Stimulated activated CD4-positive, alpha-beta T cell treated with anti-CD3 and anti-CD28 coated beads, TNF-alpha, amount 100 ng/mL, for 48 hours (primary cell): ENCODE measurements around the gene CCDC85C.

Experiments used
- DNase-seq, 3 donors: peaks; one replicate each; pipeline ENCODE4 v3.0.0-alpha.2; 2020; ENCODE audit warnings: low read depth in 3 of 3

CCDC85C gene

GRCh38 chr14:99540196-99541032 lies 63.6 kb downstream of the CCDC85C start:
- no peak for DNase-seq

DNA sequence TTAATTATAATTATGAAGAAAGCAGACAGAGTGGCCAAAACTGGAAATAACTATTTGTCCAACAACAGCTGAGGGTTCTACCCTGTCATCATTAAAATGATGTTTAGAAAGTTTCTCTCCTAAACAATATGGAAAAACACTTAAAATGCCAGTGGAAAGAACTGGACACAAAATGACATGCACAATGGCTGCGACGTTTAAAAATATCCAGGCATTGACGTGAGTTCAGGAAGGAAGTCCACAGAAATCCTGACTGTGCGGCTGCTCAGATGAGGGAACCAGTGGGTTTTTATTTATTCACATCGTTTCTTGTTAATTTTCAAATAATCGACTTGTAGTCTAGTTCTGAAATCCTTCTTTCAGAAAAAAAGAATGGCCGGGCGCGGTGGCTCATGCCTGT lies 64.5 kb downstream of the CCDC85C start:
- DNase-seq: no peak

DNA sequence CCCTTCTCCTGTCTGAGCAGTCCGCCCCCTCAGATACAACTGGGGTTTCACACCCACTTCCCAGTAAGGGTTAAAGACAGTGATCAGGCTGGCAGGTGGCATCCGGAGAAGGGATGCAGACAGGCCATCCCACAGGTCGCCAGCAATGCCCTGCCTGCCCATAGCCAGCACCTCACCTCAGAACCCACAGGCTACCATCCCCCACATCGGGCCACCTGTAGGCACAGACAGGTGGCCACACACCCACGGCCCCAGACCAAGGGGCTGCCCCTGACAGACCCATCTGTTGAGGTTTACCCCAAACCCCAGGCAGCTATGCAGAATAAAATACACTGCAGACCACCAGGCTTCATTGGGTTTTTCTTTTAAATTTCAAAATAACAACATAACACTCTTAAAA lies 65.3 kb downstream of the CCDC85C start:
- no peak for DNase-seq

GRCh38 chr14:99538275-99538674 lies 65.7 kb downstream of the CCDC85C start:
- no peak for DNase-seq

- no peak for DNase-seq
Measured at GRCh38 chr14:99537399-99537798, 66.6 kb downstream of the CCDC85C start.

DNA sequence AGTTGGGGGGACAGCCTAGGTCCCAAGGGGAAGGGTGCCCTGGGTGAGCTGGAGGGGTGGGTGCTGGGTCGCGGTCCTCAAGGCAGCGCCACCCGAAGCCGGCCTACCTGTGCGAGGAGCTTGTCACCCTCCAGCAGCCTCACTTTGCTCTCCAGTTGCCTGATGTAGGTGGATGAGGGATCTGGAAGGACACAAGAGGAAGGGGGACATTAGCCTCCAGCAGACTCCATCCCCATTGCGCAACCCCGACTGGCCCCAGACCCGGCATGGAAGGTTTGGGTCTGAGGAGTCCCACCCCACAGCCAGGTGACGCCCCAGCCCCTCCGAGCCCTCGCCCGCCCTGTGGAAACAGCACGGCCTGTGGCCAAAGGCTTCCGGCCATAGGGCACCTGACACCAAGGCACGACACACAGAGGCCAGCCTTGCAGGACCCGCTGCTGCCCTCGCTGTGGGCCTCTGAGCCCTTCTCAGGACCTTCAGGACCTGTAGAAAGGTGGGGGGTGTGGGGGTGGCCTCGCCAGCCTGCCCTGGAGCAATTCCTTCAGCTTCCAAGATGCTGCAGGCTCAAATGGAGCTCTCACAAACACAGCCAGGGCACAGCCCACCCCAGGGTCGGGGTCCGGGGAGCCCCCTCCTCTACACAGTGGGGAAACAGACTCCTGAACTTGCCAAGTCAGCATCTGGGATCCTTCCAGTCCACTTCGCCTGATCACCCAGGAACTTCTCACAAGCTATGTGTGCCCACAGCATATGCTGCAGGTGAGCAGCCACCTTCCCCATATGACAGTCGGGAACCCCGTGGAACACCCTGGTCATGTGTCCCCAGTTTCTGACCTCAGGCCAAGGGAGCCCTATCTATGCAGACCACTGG lies 67.9 kb downstream of the CCDC85C start:
- DNase-seq: no peak

GRCh38 chr14:99535448-99535847 lies 68.6 kb downstream of the CCDC85C start:
- no peak for DNase-seq

DNA sequence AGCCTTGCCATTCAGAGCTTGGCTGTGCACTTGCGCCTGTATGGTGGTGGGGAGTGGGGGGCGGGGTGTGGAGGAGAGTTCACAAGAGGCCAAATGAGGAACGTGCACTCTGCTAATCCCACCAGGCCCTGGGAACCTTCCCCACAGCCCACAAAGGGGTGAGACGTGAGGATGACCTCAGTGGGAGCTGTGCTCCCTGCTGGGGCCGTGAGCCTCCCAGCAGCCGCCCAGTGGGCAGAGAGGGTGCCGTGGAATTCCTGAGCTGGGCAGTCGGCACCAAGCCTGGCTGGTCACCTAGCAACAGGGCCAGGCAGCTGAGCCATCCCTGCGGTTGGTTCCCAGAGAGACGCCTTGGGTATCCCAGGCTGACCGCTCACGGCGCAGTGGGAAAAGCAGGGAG lies 69.1 kb downstream of the CCDC85C start:
- no peak for DNase-seq

- no peak for DNase-seq
Measured at GRCh38 chr14:99534333-99534732, 69.7 kb downstream of the CCDC85C start.

GRCh38 chr14:99532310-99532709 lies 71.7 kb downstream of the CCDC85C start:
- DNase-seq: no peak

DNA sequence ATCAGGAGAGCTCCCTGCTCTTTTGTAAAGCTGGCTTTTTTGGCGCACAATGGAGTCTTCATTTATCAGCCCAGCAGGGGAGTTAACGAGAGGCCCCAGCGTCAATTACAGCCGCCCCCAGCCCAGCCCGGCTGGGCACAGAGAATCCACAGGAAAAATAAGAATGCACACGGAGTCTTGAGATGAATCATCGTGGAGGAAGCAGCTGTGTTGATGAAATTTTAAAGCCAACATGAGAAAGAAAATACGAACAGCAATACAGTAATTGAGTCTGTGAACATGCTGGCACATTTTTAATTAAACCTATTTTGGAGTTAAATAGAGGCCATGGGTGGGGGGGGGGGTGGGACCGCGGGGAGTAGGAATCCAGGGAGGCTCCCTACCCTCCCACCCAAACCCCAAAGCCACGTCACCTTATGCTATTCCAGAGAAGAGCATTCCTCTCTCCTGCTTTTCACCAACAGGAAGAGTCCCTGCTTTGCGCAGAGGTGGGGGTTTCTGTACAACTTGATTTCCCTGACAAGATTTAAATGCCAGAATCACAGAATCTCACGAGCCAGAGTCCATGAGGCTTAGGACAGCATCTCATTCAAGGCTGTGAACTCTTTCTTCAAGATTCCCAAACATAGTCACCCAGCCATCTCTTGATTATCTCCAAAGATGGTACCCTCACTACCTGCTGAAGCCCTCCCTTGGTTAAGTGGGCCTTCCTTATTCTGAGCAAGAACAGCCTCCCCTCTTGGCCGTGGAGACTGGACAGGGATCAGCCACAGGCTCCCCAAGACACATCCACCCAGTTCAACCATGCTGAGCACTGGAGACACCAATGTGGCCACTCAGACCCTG lies 72.5 kb downstream of the CCDC85C start:
- no peak for DNase-seq

DNA sequence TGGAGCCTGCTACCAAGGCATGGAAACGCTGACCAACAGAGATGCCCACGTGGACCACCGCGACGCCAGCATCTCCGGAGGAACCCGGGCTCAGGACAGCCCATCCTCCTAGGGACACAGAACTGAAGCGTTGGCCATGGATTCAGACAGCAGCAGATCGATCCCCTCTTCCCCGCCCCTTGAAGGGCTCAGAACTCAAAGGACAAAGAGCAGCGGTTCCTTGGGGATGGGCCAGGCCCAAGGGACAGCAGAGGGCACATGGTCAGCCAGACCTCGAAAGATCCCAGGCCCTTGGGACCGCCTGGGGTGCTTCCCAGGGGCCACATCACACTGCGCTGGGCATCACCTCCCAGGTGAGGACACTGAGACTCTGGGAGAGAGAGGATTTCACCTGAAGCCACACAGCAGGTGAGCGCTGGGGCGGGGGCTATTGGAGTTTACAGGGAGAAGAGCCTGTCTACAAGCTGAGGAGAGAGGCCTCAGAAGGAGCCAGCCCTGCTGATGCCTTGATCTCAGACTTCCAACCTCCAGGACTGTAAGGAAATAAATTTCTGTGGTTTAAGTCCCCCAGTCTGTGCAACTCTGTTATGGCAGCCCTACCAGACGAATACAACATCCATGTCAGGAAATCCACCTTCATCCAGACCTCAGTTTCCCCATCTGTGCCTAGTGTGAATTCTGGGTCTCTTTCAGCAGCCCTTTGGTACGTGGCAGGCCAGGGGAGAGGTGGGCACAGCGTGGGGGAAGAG lies 73.4 kb downstream of the CCDC85C start:
- DNase-seq: no peak

GRCh38 chr14:99529899-99530298 lies 74.1 kb downstream of the CCDC85C start:
- no peak for DNase-seq

- no peak for DNase-seq
Measured at GRCh38 chr14:99527427-99528076, 76.5 kb downstream of the CCDC85C start.

- no peak for DNase-seq
Measured at GRCh38 chr14:99527026-99527425, 77.0 kb downstream of the CCDC85C start.

- DNase-seq: no peak
Measured at GRCh38 chr14:99525699-99526080, 78.3 kb downstream of the CCDC85C start.

DNA sequence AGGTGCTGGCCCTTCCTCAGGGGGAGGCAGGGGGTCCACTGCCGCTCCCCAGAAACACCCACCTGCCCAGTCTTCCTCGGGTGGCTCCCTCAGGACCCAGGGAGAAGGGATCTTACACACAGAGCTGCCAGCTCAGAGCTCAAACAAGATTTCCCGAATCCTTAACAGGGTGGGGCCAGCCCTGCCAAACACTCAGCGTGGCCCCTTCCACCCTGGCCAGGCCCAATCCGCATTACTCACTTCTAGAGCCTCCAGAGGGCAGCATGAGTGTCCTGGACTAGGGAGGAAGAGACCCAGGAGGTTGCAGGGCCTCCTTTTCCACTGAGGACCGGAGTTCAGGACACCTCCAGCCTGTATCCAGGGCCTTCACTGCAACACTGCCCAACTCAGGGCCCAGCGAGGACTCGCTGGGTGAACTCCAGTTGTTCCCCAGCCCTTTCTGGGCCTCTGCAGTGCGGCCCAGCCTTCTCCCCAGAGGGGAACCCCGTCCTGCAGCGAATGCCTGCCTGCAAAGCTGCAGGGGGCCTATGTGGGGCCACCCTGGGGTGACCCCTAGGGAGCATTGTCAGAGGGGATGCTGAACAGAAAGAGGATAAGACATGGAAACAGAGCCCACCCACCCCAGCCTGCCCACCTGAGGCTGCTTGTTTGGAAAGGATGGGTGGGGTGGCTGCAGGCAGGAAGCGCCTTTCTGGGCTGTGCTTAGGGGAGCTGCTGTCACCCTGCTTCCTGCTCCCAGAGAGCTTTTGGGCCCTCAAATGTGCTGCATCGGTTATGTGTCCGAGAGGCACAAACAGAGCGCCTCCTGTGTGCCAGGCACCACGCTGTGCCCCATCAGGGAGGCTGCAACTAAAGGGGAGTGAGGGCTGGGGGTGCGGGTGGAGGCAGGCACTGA lies 79.0 kb downstream of the CCDC85C start:
- DNase-seq: no peak

- no peak for DNase-seq
Measured at GRCh38 chr14:99524091-99524661, 79.8 kb downstream of the CCDC85C start.

GRCh38 chr14:99523704-99524055 lies 80.3 kb downstream of the CCDC85C start:
- no peak for DNase-seq
